Stimulated activated CD4-positive, alpha-beta T cell treated with anti-CD3 and anti-CD28 coated beads, TNF-alpha, amount 100 ng/mL, for 24 hours (primary cell): Measurements from ENCODE around the gene CCR3.

Experiments
- DNase-seq, 3 experiments: peaks; one replicate each; pipeline ENCODE4 v3.0.0-alpha.2; 2020; ENCODE audit warnings: low read depth in 3 of 3

CCR3 gene

GRCh38 chr3:46221391-46221790, 20.9 kb upstream of the CCR3 start:
- DNase-seq = no peak

DNA sequence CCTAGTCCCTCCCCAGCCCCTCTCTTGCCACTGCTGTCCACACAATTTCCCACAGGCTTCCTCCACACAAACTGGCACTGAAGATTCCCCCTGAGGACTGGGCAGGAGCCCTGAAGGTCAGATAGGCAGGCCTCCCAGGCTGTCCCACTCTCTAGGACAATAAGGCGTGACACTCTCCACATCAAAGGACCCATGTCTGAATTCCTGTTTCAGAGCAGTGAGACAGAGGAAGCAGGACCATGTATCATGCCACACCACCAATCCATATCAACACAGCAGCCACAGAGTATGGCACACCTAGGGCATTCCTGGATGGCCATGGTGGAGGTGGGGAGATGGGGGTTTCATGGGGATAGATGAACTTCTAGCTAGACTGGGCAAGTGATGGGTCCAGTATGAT, 20.3 kb upstream of the CCR3 start:
- no peak for DNase-seq

DNA sequence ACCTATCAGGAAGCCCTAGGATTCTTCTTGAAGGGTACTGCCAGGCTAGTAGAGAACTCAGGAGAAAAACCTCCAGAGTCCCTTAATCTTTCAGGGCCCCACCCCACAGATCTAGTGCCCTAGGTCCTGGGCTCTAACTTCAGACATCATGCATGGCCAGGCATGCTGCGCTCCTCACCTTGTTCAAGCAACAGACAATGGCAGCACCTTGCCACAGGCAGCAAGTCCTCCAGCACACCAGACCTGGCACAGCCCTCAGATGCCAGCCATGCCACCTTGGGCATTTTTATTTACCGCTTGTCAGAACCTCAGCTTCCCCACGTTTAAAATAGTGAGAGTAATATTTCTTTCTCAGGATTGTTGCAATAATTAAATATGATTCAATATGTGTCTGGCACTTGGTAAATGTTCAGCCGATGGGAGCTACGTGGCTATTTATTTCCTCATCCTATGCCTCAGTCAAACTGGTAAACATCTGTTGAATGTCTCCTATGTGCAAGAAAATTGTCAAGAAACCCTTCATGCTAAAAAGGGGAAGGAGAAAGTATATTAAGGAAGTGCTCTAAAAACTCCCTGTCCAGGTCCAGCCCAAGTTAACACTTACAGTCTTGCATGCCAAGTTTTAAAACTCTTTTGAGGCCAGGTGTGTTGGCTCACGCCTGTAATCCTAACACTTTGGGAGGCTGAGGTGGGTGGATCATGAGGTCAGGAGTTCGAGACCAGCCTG, 19.7 kb upstream of the CCR3 start:
- DNase-seq = no peak

GRCh38 chr3:46228260-46229242, 13.7 kb upstream of the CCR3 start:
- no peak for DNase-seq

DNA sequence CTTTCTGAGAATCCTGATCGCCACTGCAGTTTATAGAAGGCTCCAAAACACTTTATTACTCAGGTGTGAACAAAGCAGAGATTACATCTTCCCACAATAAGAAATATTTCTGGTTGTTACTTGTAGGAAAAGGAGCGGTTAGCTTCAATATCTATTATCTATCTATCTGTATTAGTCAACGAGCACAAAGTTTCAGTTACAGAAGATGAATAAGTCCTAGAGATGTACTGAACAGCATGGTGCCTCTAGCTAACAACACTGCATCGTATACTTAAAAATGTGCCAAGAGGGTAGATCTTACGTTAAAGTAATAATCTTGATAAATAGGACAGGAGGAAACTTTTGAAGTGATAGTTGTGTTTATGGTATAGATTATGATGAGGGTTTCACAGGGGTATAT, 10.9 kb upstream of the CCR3 start:
- DNase-seq = no peak

DNA sequence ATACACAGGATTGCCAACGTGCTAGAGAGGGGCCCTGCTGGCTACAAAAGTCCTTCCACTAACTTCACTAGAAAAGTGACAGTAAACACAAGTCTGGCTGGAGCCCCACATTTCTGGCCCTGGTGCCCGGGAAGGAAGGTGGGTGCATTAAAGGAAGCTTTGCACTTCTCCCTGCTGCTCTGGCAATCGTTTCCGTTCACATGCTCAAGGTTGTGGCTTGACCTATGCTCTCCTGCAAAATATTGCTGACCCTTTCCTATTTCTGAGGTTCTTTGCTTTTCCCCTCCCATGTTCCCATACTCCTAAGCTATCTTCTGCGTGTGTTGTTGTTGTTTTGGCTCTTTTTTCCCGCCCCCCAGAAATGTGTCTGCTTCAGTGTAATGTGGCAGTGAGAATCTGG, 9.1 kb upstream of the CCR3 start:
- DNase-seq = no peak

GRCh38 chr3:46235425-46235824, 6.8 kb upstream of the CCR3 start:
- DNase-seq = no peak

DNA sequence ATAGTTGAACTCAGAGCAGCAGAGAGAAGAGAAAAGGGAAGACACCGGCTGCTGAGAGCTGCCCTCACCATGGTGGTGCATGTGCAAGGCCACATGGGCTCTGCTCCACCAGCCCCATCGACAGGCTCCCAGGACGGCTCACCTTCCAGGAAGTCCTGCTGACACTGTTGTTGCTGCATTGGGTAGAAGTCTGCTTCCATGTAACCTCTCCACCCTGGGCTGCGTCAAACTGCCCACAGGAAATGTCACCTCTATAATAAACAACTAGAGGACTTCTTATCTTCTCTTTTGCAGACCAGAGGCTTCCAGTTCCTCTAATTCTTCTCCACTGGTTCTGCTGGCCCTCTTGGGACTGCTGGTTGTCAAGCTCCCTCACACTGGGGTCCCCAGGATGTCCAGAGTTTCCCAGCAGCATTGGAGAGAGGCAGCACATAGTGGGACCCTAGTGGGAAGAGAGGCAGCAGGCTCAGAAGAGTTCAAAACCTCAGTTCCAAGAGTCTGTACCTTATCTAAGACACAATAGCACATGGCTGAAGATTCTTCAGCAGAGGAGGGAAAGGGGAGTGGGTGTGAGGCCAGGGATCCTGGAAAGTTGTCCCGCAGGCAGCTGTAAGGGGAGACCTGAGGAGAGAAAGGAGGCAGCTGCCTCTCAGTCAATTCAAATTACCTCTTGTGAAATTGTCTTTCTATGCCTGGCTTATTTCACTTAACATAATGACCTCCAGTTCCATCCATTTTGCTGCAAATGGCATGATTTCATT, 5.8 kb upstream of the CCR3 start:
- DNase-seq = no peak

DNA sequence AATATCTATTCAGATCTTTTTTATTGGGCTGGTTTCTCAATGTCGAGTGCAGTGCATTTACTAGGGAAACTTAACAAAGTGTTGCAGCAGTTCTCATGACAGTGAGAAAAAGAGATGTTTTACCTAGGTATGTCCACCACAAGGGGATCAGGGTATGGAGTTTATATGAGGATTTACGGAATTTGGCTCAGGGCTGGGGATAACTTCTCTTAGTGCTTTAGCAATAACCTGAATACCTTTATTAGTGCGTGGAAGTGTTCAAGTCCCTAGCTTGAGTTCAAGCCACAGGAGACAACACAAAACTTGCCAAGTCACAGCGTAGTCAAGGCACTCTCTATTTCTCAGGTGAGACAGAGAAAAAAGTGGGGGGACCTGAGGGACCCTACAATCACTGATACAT, 3.9 kb upstream of the CCR3 start:
- no peak for DNase-seq

DNA sequence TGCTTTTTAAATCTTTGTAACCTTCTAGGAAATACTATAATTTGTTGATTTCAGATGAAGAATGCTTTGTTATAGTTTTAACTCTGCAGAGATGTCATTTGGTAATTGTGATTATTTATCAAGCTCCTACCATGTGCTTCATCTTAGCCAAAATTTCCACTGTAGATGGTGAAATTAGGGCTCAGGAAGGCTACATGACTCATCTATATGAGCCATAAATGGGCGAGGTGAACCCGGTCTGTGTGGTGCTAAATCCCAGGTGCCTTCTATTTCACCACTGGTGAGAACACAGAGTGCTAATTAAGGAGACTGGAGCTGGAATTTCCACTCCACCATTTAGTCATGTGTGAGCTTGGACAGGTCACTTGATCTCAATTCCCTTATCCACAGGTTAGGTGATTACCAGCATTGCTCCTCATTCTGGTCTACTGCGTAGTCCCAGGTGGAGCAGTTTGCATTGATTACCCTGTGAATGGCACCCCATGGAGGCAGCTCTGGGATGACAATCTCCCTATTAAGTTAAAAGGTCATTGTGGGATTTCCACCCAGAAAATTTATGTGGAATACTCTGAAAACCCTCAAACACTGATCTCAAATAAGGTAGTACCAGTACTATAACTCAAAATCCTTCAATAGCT, 2.8 kb upstream of the CCR3 start:
- no peak for DNase-seq

DNA sequence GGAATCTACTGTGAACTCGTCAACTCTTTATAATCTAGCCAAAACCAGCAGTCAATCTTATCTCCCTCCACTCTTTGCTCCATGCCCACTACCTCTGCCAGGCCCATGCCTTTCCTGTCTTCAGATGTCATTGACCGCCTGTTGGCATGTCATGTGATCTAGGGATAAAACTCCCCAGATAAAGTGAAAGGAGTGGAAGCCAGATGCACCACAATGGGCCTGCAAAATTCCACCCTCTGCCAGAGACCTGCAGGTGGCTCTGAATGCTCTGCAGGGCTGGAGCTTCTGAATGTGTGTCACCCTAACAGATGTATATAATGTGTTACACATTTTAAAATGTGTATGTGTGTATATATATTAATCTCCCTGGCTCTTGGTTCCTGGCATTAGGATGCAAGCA, 2.3 kb upstream of the CCR3 start:
- no peak for DNase-seq

DNA sequence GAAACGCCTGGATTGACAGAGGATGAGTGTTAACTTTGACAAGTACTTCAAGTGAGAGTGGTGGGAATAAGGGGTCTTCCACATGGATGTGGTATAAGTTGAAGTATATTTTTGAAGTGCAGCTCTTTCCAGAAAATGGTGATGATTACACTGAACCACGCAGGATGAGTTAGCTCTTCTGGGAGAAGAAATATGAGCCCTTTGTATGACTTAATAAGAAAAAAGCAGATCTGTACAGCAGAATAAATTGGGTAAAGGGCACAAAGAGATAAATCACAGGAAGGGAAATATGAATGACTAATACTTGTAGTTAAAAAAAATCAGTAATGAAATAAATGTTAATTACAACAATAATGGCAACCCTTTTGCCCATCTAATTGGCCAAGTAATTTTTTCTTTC, 1.3 kb downstream of the CCR3 start:
- DNase-seq = no peak

- no peak for DNase-seq
Observed at GRCh38 chr3:46245146-46245545, 2.9 kb downstream of the CCR3 start.

DNA sequence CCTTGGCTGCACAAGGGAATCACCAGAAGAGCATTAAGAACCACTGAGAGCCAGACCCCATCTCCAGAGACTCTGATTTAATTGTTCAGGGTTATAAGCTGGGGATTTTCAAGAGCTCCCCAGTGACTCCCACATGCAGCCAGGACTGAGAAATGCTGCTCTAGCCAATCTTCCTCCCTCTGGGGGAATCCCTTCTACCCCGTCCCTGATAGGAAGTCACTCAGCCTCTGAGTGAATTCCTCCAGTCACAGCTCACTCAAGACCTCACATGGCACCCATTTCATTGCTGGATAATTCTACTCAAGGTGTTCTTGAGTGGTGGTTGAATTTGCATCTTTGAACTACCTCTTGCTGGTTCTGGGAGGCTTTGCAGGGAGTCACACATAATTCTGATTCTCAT, 10.7 kb downstream of the CCR3 start:
- DNase-seq = no peak

GRCh38 chr3:46258525-46258924, 16.3 kb downstream of the CCR3 start:
- DNase-seq = no peak

DNA sequence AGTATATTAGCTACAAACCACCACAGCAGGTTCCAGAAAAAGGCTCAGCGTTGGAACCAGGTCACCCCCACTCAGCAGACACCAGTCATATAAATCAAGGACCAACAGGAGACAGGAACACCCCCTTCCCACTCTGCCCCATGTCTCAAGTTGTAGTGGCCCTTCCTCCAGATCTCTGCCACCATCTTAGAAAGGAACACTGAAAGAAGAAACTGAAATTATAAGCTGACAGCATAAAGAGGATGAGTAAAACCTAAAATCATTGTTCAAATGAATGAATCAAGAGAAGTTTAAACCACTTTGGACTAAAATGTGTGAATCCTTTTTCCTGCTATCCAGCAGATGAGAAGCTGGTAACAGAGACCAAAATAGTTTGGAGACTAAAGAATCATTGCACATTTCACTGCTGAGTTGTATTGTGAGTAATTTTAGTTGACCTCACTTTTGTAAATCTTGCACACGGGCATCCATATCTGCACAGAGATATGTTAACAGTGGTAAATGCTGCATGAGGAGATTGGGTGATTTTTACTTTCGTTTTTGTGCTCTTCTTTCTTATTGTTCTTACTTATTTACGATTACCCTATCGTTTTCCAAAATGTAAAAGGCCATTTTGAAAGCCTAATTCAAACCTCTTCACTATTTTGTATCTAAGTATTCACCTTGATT, 19.8 kb downstream of the CCR3 start:
- no peak for DNase-seq

DNA sequence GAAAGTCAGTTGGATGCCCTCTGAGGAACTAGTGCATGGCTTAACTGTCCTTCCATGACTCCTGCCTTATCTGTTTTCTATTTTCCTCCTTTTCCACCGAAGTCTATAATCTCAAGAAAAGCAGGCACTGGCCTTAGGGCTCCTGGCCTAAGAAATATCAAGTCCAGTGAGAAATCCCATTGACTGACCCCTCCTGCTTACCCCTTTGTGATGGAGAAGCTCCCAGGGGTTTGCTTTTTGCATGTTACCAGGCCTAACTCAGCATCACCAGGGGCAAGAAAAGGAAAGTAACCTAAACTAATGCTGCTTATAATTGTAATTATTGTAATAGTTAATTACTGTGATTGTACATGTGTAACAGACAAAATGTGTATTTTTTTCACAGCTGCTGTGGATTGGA, 21.7 kb downstream of the CCR3 start:
- no peak for DNase-seq

- DNase-seq = no peak
Observed at GRCh38 chr3:46266598-46266997, 24.3 kb downstream of the CCR3 start.

- DNase-seq = no peak
Observed at GRCh38 chr3:46269556-46269955, 27.3 kb downstream of the CCR3 start.

- DNase-seq = no peak
Observed at GRCh38 chr3:46270474-46270873, 28.2 kb downstream of the CCR3 start.

DNA sequence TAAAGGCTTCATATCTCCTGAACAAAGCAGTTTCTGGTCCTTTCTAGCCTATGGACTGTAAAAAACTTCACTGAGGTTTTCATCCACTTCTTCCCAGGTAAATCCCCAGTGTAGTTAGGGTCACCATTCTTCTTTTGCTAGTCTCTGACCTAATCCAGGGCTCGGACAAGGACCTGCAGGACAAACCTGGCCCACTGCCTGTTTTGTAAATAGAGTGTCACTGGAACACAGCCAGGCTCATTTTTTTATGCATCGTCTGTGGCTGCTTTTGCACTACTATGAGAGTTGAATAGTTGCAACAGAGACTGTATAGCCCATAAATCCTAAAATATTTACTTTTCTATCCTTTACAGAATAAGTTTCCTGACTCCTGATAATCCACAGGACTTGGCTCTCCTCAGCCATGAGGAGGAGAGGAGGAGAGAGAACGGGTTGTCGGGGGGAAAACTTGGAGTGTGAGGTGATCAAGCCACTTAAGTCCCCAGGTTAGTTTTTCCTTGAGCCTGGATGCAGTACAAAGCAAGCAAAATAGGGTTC, 29.0 kb downstream of the CCR3 start:
- DNase-seq = no peak
